GM23248 (cell line): ENCODE data around the gene CD72.

Experiments used
- EZH2 ChIP-seq: fragments of 200-600 bp; sonication (generic); IDR thresholded peaks from 2 replicates; pipeline ENCODE4 v1.6.1; 2018; ENCODE audit warnings: antibody characterized with exemption, mild to moderate bottlenecking; ENCODE audit not compliant: insufficient read depth, poor library complexity, severe bottlenecking
- EZH2phosphoT487 ChIP-seq: fragments of 200-600 bp; sonication (generic); IDR thresholded peaks from 2 replicates; pipeline ENCODE4 v1.6.1; 2018; ENCODE audit warnings: antibody characterized with exemption, moderate library complexity, mild to moderate bottlenecking, low read depth; ENCODE audit not compliant: insufficient read depth

DNA sequence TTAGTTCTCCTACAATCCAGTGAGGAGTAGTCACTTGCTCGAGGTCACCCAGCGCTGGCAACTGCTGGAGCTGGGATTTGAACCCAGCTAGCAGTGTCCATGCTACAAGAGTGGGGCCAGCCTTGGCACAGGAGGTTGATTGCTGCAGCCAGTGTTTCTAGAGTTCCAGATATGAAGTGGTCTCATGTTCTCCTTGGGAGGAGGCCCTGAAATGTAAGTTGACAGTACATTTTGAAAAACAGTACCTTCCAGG is 40.7 kb upstream of the CD72 start:
- TF ChIP-seq EZH2phosphoT487 (no peak), EZH2 (no peak)
